GM18526 (cell line): ENCODE data around the gene NRIP2.

ENCODE experiments used
- POLR2A ChIP-seq: IDR thresholded peaks from 3 replicates; pipeline ENCODE4 v1.6.1; 2011; ENCODE audit not compliant: insufficient read length; ENCODE audit errors: extremely low read depth

Gene NRIP2

DNA sequence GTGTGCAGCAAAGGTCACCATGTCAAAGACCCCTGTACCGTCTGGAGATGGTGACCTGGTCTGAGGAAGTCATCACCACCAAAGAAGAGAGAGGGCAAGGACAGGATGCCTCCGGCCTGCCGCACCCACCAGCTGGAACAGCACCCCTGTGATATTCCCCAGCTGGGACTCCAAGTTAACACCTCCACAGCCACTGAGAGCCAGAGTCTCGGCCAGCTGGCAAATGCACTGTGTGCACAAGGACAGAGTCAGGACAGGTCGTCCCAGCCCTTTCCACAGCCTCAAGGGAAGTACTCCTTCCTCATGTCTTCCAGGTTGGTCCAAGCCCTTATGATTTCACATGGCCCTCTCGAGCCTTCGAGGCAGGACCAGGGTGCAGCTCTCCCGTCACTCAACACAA is 59.4 kb downstream of the NRIP2 start:
- TF ChIP-seq POLR2A: no peak
